Measurements from ENCODE around the gene GDF7. TPM values are rescaled to one million over a fixed set of nuclear protein-coding genes. Genes with fewer than 3 reads are reported as not detected.
A peak's percentile ranks its signal among the peaks of the same experiment; 100 is the strongest.

GDF7 gene
- total and polyA plus RNA-seq, 2 of the 8 experiments (the other 6 are each of a cell fraction or from before 2014, with no cell fraction given) = 0.04 to 0.06 TPM

GRCh38 chr2:20669562-20670314 is 2.8 kb downstream of the GDF7 start:
- no peak overlapping the region for H4K5ac ChIP-seq (ENCODE audit: insufficient read length, low read depth, low read length)
- H3K9ac ChIP-seq (replicated peaks in 1 of 4; ENCODE audit: extremely low read depth in 1 of 4, low read depth in 3 of 4, low read length in 3 of 4) = no peak overlapping the region
- no peaks in the 10 kb centered on the region for H3K79me1 ChIP-seq (ENCODE audit: low read depth, low read length)
- POLR2A ChIA-PET (ENCODE audit: partially characterized antibody) = interaction anchor here (0.6 to 1.5 kb wide), 3 partner anchors 53 to 223 kb away, joined by 3 to 4 read pairs (median 3); partner anchors contain the start of gene RHOB
- H3K14ac ChIP-seq (ENCODE audit: insufficient read length) = no peak overlapping the region
- peaks cover 17% of the 10 kb centered on the region; the same call in 1 of the 2 replicates for H3K23me2 ChIP-seq (ENCODE audit: low read depth, low read length)
- no peaks in the 10 kb centered on the region; a peak in 1 of 4 replicates for H3K9me3 ChIP-seq (ENCODE audit: insufficient read depth in 2 of 2, low read depth in 1 of 2, low read length in 1 of 2)
- H3K4me3 ChIP-seq (ENCODE audit: extremely low read depth in 1 of 4, insufficient read depth in 2 of 4, low read depth in 3 of 4, low read length in 4 of 4) = peak overlapping the region in 1 of 4 experiments; percentile 20; a peak in 2 of 8 replicates
- H2BK15ac ChIP-seq (ENCODE audit: low read length) = no peak overlapping the region
- 38% methylated on average over 44 of the region's 45 CpGs; no CpG with 5 or more reads in 1 of the 2 experiments for WGBS, 2 experiments (ENCODE audit: extremely low coverage in 1 of 2, insufficient coverage in 1 of 2, insufficient read length in 1 of 2, insufficient replicate concordance in 2 of 2, low coverage in 1 of 2, low lambda C conversion rate in 2 of 2, missing lambda C conversion rate in 1 of 2)
- peaks cover 0 to 5% (median 0%) of the 10 kb centered on the region in 4 experiments; a peak in 1 of 8 replicates for H3K36me3 ChIP-seq (ENCODE audit: control insufficient read depth in 2 of 4, insufficient read depth in 4 of 4, low read length in 3 of 4)
- H3K27me3 ChIP-seq (replicated peaks in 1 of 4; ENCODE audit: control insufficient read depth in 3 of 4, extremely low read depth in 1 of 4, insufficient read depth in 3 of 4, low read length in 3 of 4) = peaks cover 65 to 96% (median 87%) of the 10 kb centered on the region in 4 experiments
- no peak overlapping the region for H3K56ac ChIP-seq (replicated peaks; ENCODE audit: insufficient read length, low read depth, low read length)
- DNase-seq (ENCODE audit: low read depth in 1 of 2, low spot score in 2 of 2) (peak in 1 of 2 experiments; percentile 67), FAIRE-seq (no peak)
- H2BK5ac ChIP-seq (ENCODE audit: low read depth, low read length) = no peak overlapping the region
- no peak overlapping the region for H3K27ac ChIP-seq (ENCODE audit: low read depth, low read length)
- no peak overlapping the region for H2BK12ac ChIP-seq (ENCODE audit: low read depth, low read length)
- H3K23ac ChIP-seq (ENCODE audit: insufficient read length) = no peak overlapping the region
- CTCF ChIA-PET (ENCODE audit: partially characterized antibody) = interaction anchor here (0.6 to 2.2 kb wide), 11 partner anchors 8 to 357 kb away, joined by 3 to 17 read pairs (median 5); no protein-coding TSS in a partner anchor
- peaks cover 0 to 9% of the 10 kb centered on the region in 2 experiments for H4K20me1 ChIP-seq (replicated peaks in 1 of 2; ENCODE audit: control insufficient read depth in 1 of 2, insufficient read depth in 2 of 2, low read length in 2 of 2)
- peaks cover 9 to 43% (median 20%) of the 10 kb centered on the region in 4 experiments for H3K4me1 ChIP-seq (replicated peaks in 1 of 4; ENCODE audit: control insufficient read depth in 3 of 4, insufficient read depth in 4 of 4, low read length in 3 of 4)
- peak overlapping the region; percentile 32; the same call in 1 of the 2 replicates for H4K8ac ChIP-seq (ENCODE audit: extremely low read depth, insufficient read depth, low read length)
- H2BK20ac ChIP-seq (ENCODE audit: low read length) = no peak overlapping the region
- H2BK120ac ChIP-seq (replicated peaks; ENCODE audit: low read depth, low read length) = no peak overlapping the region
- peak overlapping the region; percentile 47 to 76 for H3K4me2 ChIP-seq (ENCODE audit: insufficient read depth in 1 of 2, low read depth in 2 of 2, low read length in 2 of 2)
- no peak overlapping the region for H2AFZ ChIP-seq (ENCODE audit: low read length)
- no peaks in the 10 kb centered on the region for H3K79me2 ChIP-seq (ENCODE audit: control insufficient read depth in 1 of 2, insufficient read depth in 2 of 2, low read length in 2 of 2)
- no peak overlapping the region; the same call in 1 of the 2 replicates for H3K18ac ChIP-seq (ENCODE audit: extremely low read depth, low read length)
- TF ChIP-seq RNF2 (IDR thresholded peaks at IDR 0.05; ENCODE audit: borderline replicate concordance, low read depth, low read length, missing control alignments, poor library complexity, severe bottlenecking) (peak; percentile 80), EZH2 (IDR thresholded peaks at IDR 0.05; ENCODE audit: low read depth, low read length, severe bottlenecking) (peak; percentile 79), SUZ12 (IDR thresholded peaks at IDR 0.05; ENCODE audit: low read length) (peak; percentile 88), NRF1 (IDR thresholded peaks at IDR 0.05; ENCODE audit: low read depth, low read length) (no peak)
- H3K4ac ChIP-seq (replicated peaks; ENCODE audit: insufficient read length, low read depth, low read length) = no peak overlapping the region
- no peak overlapping the region for H2AK5ac ChIP-seq (ENCODE audit: low read depth, low read length)
- no peak overlapping the region for H4K91ac ChIP-seq (replicated peaks; ENCODE audit: insufficient read length, low read length)

All from H1 (cell line).